Calu3 (cell line): ENCODE measurements around the gene MYBBP1A. TPM values are rescaled to one million over a fixed set of nuclear protein-coding genes. Genes with fewer than 3 reads are reported as not detected.

Source experiments
- BruUV-seq: library from RNA; stranded (reverse); fragments of 400-500 nt; replicated peaks from 2 replicates; lab custom pipeline; 2021; lab: Mats Ljungman, UMichigan
- CTCF ChIA-PET: fragments of 300-600 bp; sonication (Branson Sonifier 250); formaldehyde crosslinking; loops from one replicate; lab custom pipeline; 2022; ENCODE audit warnings: antibody characterized with exemption; lab: Charles Lee
- DNase-seq: peaks from one replicate; pipeline ENCODE4 v3.0.0; 2022
- H3K27ac Mint-ChIP-seq: one replicate; pipeline ENCODE4 v1.8.0; 2022; ENCODE audit warnings: mixed read lengths; ENCODE audit not compliant: unreplicated experiment
- H3K27me3 Mint-ChIP-seq: one replicate; pipeline ENCODE4 v1.8.0; 2022; ENCODE audit warnings: mixed read lengths; ENCODE audit not compliant: unreplicated experiment
- H3K36me3 Mint-ChIP-seq: one replicate; pipeline ENCODE4 v1.8.0; 2022; ENCODE audit warnings: mild to moderate bottlenecking, moderate library complexity, mixed read lengths; ENCODE audit not compliant: insufficient read depth, unreplicated experiment
- H3K4me1 Mint-ChIP-seq: one replicate; pipeline ENCODE4 v1.8.0; 2022; ENCODE audit warnings: mild to moderate bottlenecking, low read depth, mixed read lengths; ENCODE audit not compliant: unreplicated experiment
- H3K4me3 Mint-ChIP-seq: one replicate; pipeline ENCODE4 v1.8.0; 2022; ENCODE audit warnings: mild to moderate bottlenecking, low read depth, moderate library complexity, mixed read lengths; ENCODE audit not compliant: unreplicated experiment
- H3K9me3 Mint-ChIP-seq: one replicate; pipeline ENCODE4 v1.8.0; 2022; ENCODE audit warnings: low read depth, mixed read lengths; ENCODE audit not compliant: unreplicated experiment
- CTCF ChIP-seq: fragments of 200-600 bp; IDR thresholded peaks from one replicate; pipeline ENCODE4 v1.8.0; 2022; ENCODE audit warnings: antibody characterized with exemption; ENCODE audit not compliant: unreplicated experiment
- intact Hi-C: fragments of 100-400 bp; cut with micrococcal nuclease; formaldehyde crosslinking; loops from one replicate; pipeline ENCODE4 v1.10.0; 2022; ENCODE audit not compliant: unreplicated experiment
- total RNA-seq: library from RNA; stranded (reverse); gene quantifications from 2 replicates; pipeline ENCODE4 v1.2.3, GENCODE V29; 2022

Gene MYBBP1A
- total RNA-seq, 1 experiment from 2014 or later: 64.2 TPM

- no TSS peak for BruUV-seq
- DNase-seq: no peak
- no peak for TF ChIP-seq CTCF
- no peak overlapping the region for H3K27ac Mint-ChIP-seq
- CTCF ChIA-PET: no interaction called here
- H3K27me3 Mint-ChIP-seq: no peaks in the 10 kb centered on the region
- H3K4me1 Mint-ChIP-seq: peaks cover 59% of the 10 kb centered on the region
- H3K9me3 Mint-ChIP-seq: no peaks in the 10 kb centered on the region
- peaks cover 41% of the 10 kb centered on the region for H3K36me3 Mint-ChIP-seq
- H3K4me3 Mint-ChIP-seq: no peak overlapping the region
- intact Hi-C loops: no loop called here
These were observed 42.8 kb downstream of the MYBBP1A start for GRCh38 chr17:4512156-4513112.

- BruUV-seq: no TSS peak
- intact Hi-C loops: no loop called here
- CTCF ChIA-PET: no interaction called here
- Mint-ChIP-seq H3K27ac (no peak overlapping the region), H3K4me3 (no peak overlapping the region), H3K27me3 (no peaks in the 10 kb centered on the region), H3K9me3 (no peaks in the 10 kb centered on the region), H3K4me1 (peaks cover 55% of the 10 kb centered on the region), H3K36me3 (peaks cover 38% of the 10 kb centered on the region)
- DNase-seq: no peak
- no peak for TF ChIP-seq CTCF
These were observed 43.8 kb downstream of the MYBBP1A start for GRCh38 chr17:4511199-4511932.

GRCh38 chr17:4510618-4510941, 44.6 kb downstream of the MYBBP1A start:
- DNase-seq: no peak
- intact Hi-C loops: no loop called here
- Mint-ChIP-seq H3K27ac (no peak overlapping the region), H3K4me3 (no peak overlapping the region), H3K27me3 (no peaks in the 10 kb centered on the region), H3K4me1 (peaks cover 51% of the 10 kb centered on the region), H3K36me3 (peaks cover 37% of the 10 kb centered on the region), H3K9me3 (no peaks in the 10 kb centered on the region)
- no TSS peak for BruUV-seq
- CTCF ChIA-PET: no interaction called here
- TF ChIP-seq CTCF: no peak

GRCh38 chr17:4509923-4510617, 45.1 kb downstream of the MYBBP1A start:
- peaks cover 53% of the 10 kb centered on the region for H3K4me1 Mint-ChIP-seq
- H3K27ac Mint-ChIP-seq: no peak overlapping the region
- intact Hi-C loops: no loop called here
- no peaks in the 10 kb centered on the region for H3K27me3 Mint-ChIP-seq
- CTCF ChIA-PET: interaction anchor here (0.6 kb wide), 1 partner anchor 28 kb away, joined by 3 read pairs; no protein-coding TSS in a partner anchor
- TF ChIP-seq CTCF: no peak
- BruUV-seq: no TSS peak
- H3K9me3 Mint-ChIP-seq: no peaks in the 10 kb centered on the region
- DNase-seq: no peak
- H3K4me3 Mint-ChIP-seq: no peak overlapping the region
- peaks cover 42% of the 10 kb centered on the region for H3K36me3 Mint-ChIP-seq
